ENCODE results near the gene MKI67. TPM values are rescaled to one million over a fixed set of nuclear protein-coding genes. Genes with fewer than 3 reads are reported as not detected.

Gene MKI67, protein sequence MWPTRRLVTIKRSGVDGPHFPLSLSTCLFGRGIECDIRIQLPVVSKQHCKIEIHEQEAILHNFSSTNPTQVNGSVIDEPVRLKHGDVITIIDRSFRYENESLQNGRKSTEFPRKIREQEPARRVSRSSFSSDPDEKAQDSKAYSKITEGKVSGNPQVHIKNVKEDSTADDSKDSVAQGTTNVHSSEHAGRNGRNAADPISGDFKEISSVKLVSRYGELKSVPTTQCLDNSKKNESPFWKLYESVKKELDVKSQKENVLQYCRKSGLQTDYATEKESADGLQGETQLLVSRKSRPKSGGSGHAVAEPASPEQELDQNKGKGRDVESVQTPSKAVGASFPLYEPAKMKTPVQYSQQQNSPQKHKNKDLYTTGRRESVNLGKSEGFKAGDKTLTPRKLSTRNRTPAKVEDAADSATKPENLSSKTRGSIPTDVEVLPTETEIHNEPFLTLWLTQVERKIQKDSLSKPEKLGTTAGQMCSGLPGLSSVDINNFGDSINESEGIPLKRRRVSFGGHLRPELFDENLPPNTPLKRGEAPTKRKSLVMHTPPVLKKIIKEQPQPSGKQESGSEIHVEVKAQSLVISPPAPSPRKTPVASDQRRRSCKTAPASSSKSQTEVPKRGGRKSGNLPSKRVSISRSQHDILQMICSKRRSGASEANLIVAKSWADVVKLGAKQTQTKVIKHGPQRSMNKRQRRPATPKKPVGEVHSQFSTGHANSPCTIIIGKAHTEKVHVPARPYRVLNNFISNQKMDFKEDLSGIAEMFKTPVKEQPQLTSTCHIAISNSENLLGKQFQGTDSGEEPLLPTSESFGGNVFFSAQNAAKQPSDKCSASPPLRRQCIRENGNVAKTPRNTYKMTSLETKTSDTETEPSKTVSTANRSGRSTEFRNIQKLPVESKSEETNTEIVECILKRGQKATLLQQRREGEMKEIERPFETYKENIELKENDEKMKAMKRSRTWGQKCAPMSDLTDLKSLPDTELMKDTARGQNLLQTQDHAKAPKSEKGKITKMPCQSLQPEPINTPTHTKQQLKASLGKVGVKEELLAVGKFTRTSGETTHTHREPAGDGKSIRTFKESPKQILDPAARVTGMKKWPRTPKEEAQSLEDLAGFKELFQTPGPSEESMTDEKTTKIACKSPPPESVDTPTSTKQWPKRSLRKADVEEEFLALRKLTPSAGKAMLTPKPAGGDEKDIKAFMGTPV (N-terminal part only)
- total RNA-seq = 140 and 160 TPM in 2 replicates
- long read RNA-seq, partial matches to known transcripts = 50 of 77 reads
- long read RNA-seq, other reads (novel, unspliced or antisense) = 27 of 77 reads

GRCh38 chr10:128125944-128126764 is at the start of gene MKI67:
Gene MKI67 (minus strand): TSS chr10:128126423. CDS start chr10:128125667, 756 bp downstream.
- H3K27me3 Mint-ChIP-seq (ENCODE audit: low read depth) = peaks cover 3% of the 10 kb centered on the region
- peaks cover 15% of the 10 kb centered on the region for H3K36me3 Mint-ChIP-seq (ENCODE audit: low read depth)
- peak within 1 kb of the TSS; percentile 96 for H3K4me3 Mint-ChIP-seq
- no peak for TF ChIP-seq CTCF (conservative IDR thresholded peaks at IDR 0.05)
- peak; percentile 83 for DNase-seq (ENCODE audit: low read depth, low spot score)
- H3K9me3 Mint-ChIP-seq = no peaks in the 10 kb centered on the region
- peak within 1 kb of the TSS; percentile 97 for H3K27ac Mint-ChIP-seq (ENCODE audit: unreplicated experiment)
- peaks cover 44% of the 10 kb centered on the region for H3K4me1 Mint-ChIP-seq

DNA sequence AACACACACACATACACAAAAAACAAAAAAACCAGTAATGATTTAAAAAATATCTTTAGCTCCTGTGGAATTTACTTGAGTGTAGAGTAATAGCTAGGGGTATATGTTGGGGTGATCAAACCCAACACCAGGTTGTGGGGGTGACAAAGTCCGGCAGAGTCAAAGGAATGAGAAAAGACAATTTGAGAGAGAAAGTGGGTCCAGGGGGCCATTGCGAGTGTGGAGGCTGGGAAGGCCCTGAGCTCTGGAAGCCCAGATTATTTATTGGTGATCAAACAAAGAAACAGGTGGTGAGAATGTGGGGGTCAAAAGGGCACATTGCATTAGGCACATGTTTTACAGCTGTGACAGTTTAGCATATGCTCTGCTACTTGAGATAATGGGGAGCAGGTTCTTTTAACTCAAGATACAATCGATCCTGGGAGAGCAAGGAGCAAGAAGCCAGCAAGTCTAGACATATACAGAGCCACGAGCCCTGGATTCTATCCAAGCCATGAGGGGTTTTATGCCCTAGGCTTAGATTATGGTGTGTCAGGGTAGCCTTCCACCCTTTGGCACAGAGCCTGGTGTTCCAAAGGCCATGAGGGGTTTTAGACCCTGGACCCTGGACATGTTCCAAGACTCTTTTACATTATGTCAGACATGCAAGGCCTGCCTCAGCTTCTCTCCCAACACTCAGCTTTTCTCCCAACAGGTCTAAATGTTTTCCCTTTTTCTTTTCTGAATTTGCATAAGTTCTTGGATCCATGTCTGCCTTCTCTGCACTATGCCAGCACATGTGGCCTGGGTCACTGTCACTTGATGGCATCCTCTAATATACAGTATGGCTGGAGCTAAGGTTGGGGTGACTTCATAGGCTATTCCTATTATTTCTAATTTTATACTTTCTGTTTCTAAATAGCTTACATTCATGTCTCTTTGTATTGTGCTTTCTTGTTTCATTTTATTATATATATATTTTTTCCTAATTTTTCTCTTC is 48.6 kb upstream of the MKI67 start:
- DNase-seq (ENCODE audit: low read depth, low spot score) = no peak
- Mint-ChIP-seq H3K9me3 (peaks cover 23% of the 10 kb centered on the region), H3K4me1 (peaks cover 6% of the 10 kb centered on the region), H3K36me3 (ENCODE audit: low read depth) (peaks cover 17% of the 10 kb centered on the region), H3K4me3 (no peak overlapping the region), H3K27me3 (ENCODE audit: low read depth) (peaks cover 7% of the 10 kb centered on the region), H3K27ac (ENCODE audit: unreplicated experiment) (no peak overlapping the region)
- TF ChIP-seq CTCF (conservative IDR thresholded peaks at IDR 0.05) = no peak

- Mint-ChIP-seq H3K27me3 (ENCODE audit: low read depth) (peaks cover 9% of the 10 kb centered on the region), H3K36me3 (ENCODE audit: low read depth) (peaks cover 16% of the 10 kb centered on the region), H3K9me3 (peaks cover 23% of the 10 kb centered on the region), H3K4me3 (no peak overlapping the region), H3K27ac (ENCODE audit: unreplicated experiment) (no peak overlapping the region), H3K4me1 (peaks cover 18% of the 10 kb centered on the region)
- TF ChIP-seq CTCF (conservative IDR thresholded peaks at IDR 0.05) = no peak
- DNase-seq (ENCODE audit: low read depth, low spot score) = no peak
Measured at GRCh38 chr10:128173386-128173785, 47.2 kb upstream of the MKI67 start.

DNA sequence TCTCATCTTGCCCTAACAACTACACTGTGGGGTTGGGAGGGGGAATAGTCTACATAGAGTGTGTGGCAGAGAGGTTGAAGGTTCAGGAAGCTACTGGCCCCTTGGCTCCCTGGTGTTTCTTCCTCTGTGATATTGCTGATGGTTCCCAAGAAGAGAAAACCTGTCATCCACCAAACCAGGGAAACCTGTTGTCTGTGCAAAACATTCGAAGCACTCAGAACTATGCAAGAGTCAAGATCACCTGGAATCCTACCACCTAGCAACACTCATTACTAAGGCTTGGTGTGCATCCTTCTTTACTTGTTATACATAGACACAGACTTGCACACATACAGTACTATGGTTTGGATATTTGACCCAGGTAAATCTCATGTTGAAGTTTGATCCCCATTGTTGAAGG is 46.5 kb upstream of the MKI67 start:
- Mint-ChIP-seq H3K27ac (ENCODE audit: unreplicated experiment) (no peak overlapping the region), H3K4me3 (no peak overlapping the region), H3K4me1 (peaks cover 25% of the 10 kb centered on the region), H3K9me3 (peaks cover 23% of the 10 kb centered on the region), H3K27me3 (ENCODE audit: low read depth) (peaks cover 9% of the 10 kb centered on the region), H3K36me3 (ENCODE audit: low read depth) (peaks cover 16% of the 10 kb centered on the region)
- DNase-seq (ENCODE audit: low read depth, low spot score) = no peak
- no peak for TF ChIP-seq CTCF (conservative IDR thresholded peaks at IDR 0.05)
